ENCODE data around the gene RPS15.

The RPS15 gene

DNA sequence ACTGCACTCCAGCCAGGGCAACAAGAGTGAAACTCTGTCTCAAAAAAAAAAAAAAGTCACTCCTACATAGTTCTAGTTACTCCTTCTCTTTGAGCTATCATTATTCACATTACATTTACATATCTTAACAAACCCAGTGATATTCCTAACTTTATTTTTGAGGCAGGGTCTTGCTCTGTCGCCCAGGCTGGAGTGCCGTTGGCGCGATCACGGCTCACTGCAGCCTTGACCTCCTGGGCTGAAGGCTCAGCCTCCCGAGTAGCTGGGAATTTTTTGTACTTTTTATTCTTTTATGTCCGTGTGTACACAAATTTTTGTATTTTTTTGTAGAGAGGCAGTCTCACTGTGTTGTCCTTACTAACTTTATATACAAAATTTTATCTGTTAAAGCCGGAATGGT, 587 bp upstream of the RPS15 start:
- DNase-seq: no peak

DNA sequence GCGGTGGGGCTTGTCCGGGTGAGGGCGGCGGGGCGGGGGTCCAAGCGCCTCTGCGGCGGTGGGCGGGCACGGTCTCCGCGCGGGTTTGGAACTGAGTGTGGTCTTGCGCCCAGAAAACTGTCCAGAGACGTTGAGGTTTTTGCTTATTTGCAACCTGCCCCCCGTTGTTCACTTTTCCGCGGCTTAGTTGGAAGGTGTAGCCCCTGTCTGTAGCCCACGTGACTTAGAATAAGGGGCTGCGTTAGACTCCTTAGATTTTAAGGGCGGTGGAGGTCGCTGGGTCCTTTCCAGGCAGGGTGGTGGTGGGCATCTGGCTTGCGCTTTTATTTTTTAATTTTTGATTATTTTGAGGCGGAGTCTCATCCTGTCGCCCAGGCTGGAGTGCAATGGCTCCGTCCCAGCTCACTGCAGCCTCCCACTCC, 748 bp downstream of the RPS15 start:
- DNase-seq: no peak

DNA sequence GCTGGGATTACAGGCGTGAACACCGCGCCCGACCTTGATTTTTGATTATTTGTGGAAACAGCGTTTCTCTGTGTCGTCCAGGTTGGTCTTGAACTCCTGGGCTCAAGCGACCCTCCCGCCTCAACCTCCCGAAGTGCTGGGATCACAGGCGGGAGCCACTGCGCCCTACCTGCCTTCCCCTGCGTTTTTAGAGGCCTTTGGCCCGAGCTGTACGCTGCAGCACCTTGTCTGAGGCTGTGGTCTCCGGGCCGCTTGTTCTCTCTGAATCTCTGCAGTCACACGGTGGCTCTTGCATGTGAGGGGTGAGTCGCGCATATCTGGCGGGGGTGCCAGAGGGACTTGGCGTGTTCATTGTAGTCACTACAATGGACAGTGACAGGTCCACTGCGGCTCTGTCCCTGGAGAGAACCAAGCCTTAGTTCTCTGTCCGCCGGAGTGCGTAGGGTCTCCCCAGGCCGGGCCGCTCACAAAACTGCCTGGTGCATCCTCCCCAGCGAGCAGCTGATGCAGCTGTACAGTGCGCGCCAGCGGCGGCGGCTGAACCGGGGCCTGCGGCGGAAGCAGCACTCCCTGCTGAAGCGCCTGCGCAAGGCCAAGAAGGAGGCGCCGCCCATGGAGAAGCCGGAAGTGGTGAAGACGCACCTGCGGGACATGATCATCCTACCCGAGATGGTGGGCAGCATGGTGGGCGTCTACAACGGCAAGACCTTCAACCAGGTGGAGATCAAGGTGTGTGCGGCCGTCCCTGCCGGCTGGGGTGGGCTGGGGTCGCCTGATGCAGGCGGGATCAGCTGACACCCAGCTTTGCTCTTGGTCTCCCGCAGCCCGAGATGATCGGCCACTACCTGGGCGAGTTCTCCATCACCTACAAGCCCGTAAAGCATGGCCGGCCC, 1.6 kb downstream of the RPS15 start:
- peak in 1 of 2 donors; percentile 38 for DNase-seq

DNA sequence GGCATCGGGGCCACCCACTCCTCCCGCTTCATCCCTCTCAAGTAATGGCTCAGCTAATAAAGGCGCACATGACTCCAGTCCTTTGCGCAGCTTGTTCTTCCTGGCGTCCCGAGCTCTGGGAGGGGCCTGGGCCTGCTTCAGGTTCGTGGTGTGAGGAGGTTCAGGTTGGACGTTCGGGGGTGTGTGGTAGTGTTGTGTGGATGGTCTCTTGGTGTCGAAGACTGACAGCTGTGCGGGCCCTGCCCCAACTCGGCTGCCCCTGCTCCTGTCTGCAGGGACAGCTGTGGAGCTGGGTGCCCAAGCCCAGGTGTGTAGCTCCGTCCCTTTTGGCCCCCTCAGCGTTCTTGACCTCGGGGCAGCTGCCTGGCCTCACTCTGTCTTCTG, 2.2 kb downstream of the RPS15 start:
- DNase-seq: no peak

DNA sequence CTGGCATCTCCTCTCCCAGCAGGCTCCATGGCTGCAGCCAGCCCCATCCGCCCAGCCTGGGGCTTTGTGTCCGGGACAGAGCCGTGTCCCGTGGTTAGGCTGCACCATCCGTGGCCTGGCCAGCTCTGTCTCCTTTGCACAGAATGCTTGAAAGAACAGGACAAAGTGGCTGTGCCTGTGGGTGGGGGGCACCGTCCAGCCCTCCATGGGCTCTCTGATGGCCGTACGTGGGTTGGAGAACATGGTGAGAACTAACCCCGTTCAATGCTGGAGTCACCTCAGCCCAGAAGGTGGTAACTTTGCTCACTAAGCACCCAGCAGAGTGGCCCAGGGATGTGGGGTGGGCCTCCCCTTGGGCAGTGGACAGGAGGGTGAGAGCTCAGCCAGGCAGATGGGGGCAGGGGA, 2.8 kb downstream of the RPS15 start:
- DNase-seq: no peak

DNA sequence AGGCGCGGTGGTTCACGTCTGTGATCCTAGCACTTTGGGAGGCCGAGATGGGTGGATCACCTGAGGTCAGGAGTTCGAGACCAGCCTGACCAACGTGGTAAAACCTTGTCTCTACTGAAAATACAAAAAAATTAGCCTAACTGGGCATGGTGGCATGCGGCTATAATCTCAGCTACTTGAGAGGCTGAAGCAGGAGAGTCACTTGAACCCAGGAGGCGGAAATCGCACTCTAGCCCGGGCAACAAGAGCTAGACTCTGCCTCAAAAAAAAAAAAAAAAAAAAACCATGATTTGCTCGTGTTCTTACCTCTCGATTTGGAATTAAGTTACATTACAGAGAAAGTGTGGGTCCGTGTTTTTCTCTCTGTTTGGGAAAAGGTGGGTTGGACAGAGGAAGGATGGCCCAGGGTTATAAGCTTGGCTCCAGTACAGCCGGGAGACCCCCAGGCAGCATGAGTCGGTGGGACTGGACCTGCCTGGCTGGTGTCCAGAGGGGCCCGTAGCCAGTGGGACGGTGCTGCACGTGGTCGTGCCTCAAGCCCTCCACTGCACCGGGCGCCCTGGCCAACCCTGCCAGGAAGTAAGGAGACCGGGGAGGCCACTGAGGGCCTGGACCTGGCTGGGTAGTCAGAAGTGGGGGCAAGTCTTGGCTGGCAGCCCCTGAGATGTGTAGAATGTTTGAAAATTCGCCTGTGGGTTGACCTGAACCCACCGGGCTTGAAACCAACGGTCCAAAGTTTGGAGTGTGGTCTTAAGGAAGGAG, 3.7 kb downstream of the RPS15 start:
- DNase-seq: no peak

DNA sequence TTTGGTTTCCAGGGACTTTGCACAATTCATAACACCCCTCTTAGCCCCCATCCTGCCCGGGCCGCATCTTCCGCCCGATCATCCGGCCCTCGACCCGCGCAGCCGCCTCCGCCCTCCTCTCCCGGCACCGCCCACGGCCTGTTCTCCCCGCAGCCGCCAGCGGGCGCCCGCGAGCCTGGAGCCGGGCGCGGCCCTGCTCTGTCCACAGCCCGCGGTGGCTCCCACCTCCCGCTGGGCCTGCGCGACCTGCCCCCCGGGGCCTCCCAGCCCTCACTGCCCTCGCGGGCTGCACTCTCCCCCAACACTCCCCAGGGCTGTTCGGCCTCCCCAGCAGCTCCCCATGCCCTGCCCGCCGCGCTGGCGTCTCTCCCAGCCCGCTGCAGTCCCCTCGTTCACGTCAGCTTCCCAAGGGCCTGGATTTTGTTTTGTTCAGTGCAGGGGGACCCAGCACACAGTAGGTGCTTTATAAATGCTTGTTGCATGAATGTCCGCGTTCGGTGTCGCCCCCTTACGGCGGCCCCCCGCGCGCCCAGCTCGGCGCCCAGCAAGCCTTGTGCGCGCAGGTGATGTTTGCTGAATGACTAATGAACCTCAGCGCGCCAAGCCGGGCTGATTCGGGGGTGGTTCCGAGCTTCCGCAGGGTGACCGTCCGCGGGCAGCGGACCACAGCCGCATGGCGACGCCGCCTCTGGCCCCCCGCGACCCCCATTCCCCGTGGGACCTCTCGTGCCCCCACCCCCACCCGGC, 7.2 kb downstream of the RPS15 start:
- peak; percentile 70 to 81 for DNase-seq

DNA sequence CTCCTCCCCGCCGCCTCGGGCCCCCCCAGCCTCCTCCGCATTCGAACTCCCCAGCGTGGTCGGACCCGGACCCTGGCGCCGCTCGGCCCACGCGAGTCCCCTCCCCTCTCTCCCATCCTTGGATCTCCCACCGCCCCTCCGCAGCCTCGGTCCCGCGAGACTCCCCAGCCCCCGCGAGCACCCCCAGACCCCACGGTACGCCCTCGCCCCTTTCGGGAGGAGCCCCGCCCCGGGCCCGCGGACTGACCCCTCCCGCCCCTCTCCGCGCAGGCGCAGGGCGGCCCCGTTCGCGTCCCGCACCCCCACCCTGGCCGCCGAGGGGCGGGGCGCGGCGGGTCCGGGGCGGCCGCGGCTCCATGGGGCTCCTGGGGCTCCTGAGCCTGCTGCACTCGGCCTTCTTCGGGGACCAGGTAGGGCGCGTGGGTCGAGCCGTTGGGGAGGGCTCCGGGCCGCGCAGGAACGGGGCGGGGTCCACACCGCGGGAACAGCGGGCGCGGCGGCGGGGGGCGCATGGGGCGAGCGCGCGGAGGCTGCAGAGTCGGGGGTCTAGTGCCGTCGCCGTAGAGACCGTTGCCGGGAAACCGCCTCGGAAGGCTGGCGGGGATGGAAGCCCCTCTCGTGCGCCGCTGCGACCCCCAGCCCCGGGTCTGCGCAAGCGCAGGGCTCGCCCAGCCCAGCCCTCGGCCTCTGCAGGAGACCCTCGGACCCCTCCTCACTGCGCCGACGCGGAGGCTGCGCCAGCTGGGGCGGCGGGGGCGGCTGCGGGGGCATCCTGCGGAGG, 7.9 kb downstream of the RPS15 start:
- DNase-seq: no peak

DNA sequence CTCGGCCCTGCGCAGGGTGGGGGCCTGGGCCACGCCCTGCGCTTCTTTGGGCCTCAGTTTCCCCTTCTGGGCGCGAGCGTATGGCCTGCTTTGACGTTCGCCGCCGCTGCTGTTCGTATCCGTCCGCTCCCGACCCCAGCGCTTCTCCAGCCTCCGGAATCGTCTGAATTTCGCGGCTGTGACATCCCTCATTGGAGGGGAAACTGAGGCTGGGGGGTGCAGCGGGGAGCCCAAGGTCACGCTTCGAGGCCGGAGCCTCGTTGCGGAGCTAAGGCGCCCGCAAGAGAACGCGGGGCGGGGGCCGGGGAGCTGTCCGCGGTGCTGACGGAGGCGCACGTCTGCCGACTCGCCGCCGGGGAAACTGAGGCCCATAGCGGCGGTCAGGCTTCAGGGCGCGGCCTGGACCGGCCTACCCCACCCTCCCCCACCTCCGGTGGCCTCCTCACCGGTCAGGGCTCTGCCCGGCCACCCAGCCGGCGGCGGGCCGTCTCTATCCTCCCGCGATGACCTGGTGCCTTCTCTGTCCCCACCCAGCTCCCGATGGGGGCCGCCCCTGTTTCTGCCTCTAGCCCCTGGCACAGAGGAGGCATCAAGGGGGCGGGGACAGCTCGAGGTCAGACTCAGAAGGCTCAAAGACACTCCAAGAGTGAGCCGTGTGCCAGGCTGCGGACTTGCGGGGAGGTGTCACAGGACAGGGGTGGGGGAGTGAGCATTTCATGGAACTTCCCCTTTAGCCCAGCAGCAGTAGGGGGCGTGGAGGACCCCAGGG, 8.7 kb downstream of the RPS15 start:
- peak in 1 of 2 donors; percentile 26 for DNase-seq

DNA sequence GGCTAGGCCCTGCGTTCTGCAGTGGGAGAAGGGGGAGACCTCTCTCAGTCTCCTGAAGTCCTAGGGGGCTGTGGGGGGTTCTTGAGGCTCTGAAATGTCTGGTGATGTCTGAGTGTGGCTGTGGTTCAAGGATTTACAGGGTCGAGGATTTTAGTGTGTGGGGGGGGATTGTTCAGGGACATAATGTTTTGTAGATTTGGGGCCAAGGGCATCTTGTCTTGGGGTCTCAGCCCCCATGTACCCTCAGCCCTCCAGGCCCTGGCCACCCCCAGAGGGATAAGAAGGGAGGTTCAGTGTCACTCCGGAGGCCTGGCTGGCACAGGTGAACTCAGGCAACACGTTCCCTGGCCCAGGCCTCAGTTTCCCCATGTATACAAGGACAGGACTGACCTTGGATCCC, 9.3 kb downstream of the RPS15 start:
- no peak for DNase-seq

DNA sequence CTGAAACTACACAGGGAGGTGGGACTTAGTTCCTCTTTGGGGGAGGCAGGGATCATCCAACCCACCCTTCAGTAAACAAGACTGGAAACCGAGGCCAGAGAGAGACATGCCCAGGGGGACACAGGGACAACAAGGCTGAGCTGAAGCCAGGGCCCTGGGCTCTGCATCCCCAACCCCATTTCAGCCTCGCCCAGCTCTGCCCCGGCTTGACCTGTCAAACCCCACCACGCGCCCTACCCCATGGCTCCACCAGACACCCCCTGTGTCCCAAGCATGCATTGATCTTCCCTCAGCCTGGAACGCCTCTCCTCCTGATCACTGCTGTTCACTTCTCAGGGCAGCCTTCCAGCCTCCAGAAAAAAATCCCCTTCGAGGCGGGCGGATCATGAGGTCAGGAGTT, 9.7 kb downstream of the RPS15 start:
- DNase-seq: no peak

DNA sequence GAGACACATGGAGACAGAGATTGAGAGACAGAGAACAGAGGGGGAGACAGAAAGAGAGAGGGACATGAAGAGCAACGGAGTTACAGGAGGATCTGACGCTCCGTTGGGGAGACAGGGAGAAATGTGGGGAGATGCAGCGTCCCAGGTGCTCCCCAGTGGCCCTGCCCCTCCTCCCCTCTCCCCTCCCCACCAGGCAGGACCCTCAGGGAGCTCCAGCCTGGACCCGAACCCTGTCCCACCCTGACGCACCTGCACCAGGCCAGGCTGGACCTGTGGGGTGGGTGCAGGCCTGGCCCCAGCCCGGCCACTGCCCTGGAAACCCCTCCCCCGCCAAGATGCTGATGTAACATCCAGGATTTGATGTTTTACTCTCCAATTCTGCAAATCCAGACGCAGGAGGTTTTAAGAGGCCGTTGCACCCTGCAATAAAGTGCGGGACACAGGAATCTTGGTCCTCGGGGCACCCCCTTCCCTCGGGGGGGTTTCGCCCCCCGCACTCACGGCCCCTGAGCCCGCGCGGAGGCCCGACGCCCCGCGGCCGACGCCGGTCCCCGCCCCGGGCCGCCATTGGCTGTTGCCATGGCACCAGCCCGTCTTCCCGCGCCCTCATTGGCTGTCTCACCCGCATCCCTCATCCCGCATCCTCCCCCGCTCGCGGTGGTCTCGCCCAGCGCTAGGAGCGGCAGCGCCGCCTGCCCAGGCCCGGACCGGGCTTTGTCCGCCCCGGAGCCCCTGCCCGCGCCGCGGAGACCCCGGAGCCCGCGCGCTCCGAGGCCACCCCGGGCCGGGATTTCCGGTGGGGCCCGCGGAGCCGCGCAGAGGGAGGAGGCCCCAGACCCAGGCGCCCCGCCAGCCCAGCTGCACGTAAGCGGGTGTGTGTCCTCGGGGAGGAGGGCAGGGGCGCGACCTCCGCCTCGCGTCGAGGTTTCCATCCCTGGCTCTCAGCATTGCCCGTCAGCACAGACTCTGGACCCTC, 11.6 kb downstream of the RPS15 start, which contains the start of gene APC2:
TSS of gene APC2 (plus strand) at position 655 of the 976 bp plus-strand sequence. CDS start 2,881 bp downstream, outside the sequence.
- peak; percentile 36 to 40 for DNase-seq

DNA sequence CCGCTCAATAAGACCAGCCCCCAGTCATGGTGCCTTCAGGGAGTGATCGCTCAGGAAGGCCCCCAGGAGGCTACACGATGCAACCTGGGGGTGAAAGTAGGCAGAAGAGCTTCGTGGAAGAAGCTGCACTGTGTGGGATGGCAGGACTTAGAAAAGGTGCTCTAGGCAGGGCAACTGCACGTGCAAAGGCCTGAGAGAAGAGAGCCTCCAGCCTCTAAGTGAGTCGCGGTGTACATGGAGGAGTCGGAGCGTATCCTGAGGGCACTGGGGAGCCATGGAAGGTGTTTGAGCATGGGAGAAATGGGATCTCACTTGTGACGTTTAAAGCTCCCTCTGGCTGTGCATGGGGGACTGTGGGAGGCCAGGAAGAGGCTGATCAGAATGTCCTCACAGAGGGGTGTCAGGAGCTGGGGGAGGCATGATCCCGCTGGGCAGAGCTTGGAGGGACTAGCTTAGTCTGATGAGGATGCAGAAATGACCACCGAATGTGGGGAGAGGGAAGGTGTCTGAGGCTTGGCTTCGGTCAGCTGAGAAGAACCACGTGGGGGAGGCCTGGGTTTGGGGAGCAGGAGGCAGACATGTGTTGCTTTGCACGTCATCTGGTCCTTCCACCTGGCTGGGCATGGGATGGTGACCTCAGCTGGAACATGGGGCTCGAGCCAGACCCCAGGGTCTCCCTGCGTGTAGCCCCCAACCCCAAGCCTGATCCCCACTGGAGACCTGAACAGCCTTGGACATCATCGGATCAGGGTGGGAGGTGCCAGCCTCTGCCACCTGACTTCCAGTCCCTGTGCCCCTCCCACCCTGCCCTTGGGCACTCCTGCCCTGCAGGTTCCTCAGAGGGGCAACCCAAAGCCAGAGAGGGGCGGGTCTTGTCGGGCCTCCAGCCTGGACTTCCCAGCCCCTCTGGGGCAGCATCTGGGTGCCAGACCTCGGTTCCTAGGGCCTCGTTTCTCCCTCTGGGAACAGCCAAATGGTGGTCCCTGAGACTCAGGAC, 12.8 kb downstream of the RPS15 start:
- no peak for DNase-seq

DNA sequence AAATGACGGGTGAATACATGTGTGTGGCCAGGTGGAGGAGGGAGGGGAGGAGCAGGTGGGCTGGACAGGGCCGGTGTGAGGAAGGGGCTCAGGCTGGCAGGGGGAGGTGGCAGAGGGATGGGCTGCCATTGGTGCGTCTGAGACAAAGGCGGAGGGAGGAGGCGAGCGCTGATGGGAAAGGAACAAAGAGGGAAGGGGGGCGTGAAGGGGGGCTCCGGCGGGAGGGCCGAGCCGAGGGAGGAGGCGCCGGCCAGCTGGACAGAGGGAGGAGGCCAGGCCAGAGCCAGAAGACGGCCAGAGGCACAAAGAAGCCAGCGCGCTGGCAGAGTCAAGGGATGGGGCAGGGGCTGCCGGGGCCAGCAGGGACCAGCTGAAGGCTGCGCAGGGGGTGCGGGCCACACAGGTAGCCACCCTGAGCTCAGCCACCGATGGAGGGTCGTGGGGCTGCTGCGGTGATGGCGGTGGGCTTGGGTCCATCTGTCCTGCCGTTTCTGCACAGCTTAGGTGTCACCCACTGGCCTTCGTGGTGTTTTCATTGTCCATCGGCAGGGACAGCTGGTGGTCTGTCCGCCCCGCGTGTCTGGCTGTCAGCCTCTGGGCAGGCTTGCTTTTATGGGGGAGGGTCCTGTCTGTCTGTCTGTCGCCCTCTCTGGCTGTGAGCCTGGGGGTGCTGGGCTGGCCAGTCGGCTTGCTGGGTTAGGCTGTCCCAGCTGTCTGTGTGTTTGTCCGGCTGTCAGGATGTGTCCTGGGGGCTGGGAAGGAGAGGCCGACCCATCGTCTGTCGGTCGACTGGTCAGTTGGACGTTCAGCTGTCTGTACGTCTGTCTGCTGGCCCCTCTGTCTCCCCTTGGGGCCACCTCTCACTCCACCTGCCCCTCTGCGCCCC, 14.0 kb downstream of the RPS15 start:
- DNase-seq: no peak

DNA sequence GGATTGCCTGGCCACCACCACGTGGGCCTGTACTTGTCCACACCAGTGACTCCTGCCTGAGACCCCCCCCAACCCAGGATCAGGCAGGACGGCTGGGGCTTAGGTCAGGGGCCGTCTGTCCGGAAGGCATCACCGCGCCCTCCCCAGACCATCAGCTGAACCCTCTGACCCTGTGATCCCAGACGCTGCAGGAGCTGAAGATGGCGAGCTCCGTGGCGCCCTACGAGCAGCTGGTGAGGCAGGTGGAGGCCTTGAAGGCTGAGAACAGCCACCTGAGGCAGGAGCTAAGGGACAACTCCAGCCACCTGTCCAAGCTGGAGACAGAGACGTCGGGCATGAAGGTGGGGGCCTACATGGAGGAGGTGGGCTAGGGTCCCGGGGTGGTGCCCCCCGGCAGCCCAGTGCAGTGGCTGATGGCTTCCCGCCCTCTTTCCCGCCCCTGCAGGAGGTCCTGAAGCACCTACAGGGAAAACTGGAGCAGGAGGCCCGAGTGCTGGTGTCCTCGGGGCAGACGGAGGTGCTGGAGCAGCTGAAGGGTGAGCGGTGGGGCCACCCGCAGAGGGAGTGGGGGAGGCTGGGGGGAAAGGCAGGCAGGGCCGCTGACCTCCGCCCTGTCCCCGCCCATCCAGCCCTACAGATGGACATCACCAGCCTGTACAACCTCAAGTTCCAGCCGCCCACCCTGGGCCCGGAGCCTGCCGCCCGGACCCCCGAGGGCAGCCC, 14.8 kb downstream of the RPS15 start:
- no peak for DNase-seq

DNA sequence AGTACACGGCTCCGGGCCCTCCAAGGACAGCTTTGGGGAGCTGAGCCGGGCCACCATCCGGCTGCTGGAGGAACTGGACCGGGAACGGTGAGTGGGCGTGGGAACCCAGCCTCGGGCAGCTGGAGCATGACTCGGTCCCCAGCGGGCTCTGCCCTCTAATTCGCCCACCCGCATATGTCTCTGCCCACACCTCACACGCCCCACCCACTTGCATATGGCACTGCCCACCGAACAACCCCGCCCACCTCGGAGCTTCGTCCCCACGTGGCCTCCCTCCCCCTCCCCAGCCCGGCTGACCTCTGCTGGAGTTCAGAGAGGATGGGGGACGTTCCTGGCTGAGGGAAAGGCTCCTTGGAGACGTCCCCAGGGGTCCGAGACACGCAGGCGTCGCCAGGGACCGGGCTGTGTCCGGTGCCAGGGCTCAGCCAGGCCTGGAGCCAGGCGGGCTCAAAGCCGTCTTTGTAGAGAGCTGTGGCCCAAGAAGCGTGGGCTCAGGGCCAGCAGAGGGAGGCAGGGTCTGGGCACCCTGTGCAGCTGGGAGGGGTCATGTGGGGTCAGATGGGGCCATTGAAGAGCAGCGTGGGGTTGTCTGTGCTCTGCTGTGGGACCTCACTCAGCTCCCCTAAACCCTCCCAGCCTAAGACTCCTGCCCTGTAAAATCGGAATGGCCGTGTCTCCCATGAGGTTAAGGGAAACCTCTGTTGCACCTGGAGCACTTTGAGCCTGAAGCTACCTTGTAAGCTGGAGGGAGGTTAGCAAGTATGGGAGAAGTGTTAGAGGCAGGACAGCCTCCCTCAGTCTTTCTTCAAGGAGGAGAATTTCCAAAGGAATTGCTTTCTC, 15.5 kb downstream of the RPS15 start:
- DNase-seq: no peak
